Breast epithelium (tissue), 4 donors: ENCODE data around the gene PRKCE. TPM values are rescaled to one million over a fixed set of nuclear protein-coding genes. Genes with fewer than 3 reads are reported as not detected.
A peak's percentile ranks its signal among the peaks of the same experiment; 100 is the strongest.

Experiments used
- DNase-seq, 2 donors: peaks; one replicate each; pipeline ENCODE4 v3.0.0-alpha.2; 2019; ENCODE audit warnings: low spot score in 2 of 2
- H3K27ac ChIP-seq, 2 donors: fragments of 200-600 bp; sonication (generic) in 1 of 2; one replicate each; pipeline ENCODE4 v1.5.1; 2016 to 2019; ENCODE audit warnings: mild to moderate bottlenecking in 1 of 2
- H3K27me3 ChIP-seq, 2 donors: fragments of 200-600 bp; sonication (generic) in 1 of 2; one replicate each; pipeline versions ENCODE4 v1.5.1 to v1.6.0; 2017 to 2019; ENCODE audit warnings: control low read depth in 1 of 2, mild to moderate bottlenecking in 1 of 2
- H3K36me3 ChIP-seq: fragments of 200-600 bp; one replicate; pipeline ENCODE4 v1.5.1; 2019
- H3K4me1 ChIP-seq, 2 donors: fragments of 200-600 bp; sonication (generic); one replicate each; pipeline ENCODE4 v1.5.1; 2016 to 2019; ENCODE audit warnings: control low read depth in 1 of 2
- H3K4me3 ChIP-seq, 3 donors: fragments of 200-600 bp; sonication (generic); 1 replicate in 2 of 3; 2 replicates in 1 of 3; pipeline ENCODE4 v1.5.1; 2016 to 2019; ENCODE audit warnings: mild to moderate bottlenecking in 3 of 3, moderate library complexity in 2 of 3
- H3K9me3 ChIP-seq, 2 donors: fragments of 200-600 bp; sonication (generic) in 1 of 2; one replicate each; pipeline ENCODE4 v1.5.1; 2016 to 2019; ENCODE audit warnings: control low read depth in 1 of 2
- POLR2A ChIP-seq: fragments of 450-650 bp; IDR thresholded peaks from one replicate; pipeline ENCODE4 v1.6.1; 2016; ENCODE audit warnings: antibody characterized with exemption, mild to moderate bottlenecking, moderate library complexity
- POLR2AphosphoS5 ChIP-seq, 3 donors: sonication (generic); formaldehyde crosslinking; IDR thresholded peaks; one replicate each; pipeline ENCODE4 v1.6.1; 2017; ENCODE audit warnings: antibody characterized with exemption in 3 of 3
- intact Hi-C: fragments of 100-400 bp; cut with DNase I; formaldehyde crosslinking; loops from one replicate; pipeline ENCODE4 v1.15.1; 2023; ENCODE audit warnings: low total_unique reads
- total RNA-seq, 3 donors: library from RNA; depleted of rRNA; stranded (reverse); fragments of >200 nt; gene quantifications; one replicate each; pipeline ENCODE4 v1.1.0, GENCODE V29; 2016
- TF ChIP-seq, protein P1 (sequence below), 3 donors: fragments of 450-650 bp; IDR thresholded peaks; one replicate each; pipeline ENCODE4 v1.5.1; 2016 to 2017; ENCODE audit warnings: antibody characterized with exemption in 3 of 3, mild to moderate bottlenecking in 3 of 3, moderate library complexity in 3 of 3

The PRKCE gene
- total RNA-seq, 3 donors from 2014 or later = 20.6 to 34.0 (median 23.6) TPM

DNA sequence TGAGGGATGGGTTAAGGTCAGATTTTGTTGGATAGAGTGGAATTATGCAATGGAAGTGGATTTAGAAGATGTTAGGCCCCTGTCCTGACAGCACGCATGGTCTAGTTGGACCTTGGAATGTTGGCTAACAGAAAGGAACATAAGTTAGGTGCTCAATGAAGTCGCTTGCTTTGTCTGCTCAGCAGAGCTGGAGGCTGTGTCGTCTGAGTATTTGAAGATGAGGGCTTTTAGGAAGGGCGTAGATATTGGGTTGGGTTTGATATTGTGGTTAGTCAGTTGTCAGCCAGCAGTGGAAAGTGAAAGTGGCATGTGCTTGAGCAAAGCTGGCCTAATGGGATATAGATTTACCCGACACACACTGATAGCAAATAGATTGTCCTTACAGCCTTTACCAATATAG is 239.3 kb downstream of the PRKCE start:
- no peak for DNase-seq
- Histone ChIP-seq H3K27ac (peak overlapping the region in 1 of 2 donors; percentile 20), H3K36me3 (no peaks in the 10 kb centered on the region), H3K4me3 (no peak overlapping the region), H3K4me1 (peaks cover 5 to 13% of the 10 kb centered on the region in 2 donors), H3K27me3 (no peaks in the 10 kb centered on the region), H3K9me3 (no peaks in the 10 kb centered on the region)
- TF ChIP-seq POLR2A = no peak
- no peak for TF ChIP-seq POLR2AphosphoS5 (IDR thresholded peaks at IDR 0.05)
- TF ChIP-seq, protein P1, sequence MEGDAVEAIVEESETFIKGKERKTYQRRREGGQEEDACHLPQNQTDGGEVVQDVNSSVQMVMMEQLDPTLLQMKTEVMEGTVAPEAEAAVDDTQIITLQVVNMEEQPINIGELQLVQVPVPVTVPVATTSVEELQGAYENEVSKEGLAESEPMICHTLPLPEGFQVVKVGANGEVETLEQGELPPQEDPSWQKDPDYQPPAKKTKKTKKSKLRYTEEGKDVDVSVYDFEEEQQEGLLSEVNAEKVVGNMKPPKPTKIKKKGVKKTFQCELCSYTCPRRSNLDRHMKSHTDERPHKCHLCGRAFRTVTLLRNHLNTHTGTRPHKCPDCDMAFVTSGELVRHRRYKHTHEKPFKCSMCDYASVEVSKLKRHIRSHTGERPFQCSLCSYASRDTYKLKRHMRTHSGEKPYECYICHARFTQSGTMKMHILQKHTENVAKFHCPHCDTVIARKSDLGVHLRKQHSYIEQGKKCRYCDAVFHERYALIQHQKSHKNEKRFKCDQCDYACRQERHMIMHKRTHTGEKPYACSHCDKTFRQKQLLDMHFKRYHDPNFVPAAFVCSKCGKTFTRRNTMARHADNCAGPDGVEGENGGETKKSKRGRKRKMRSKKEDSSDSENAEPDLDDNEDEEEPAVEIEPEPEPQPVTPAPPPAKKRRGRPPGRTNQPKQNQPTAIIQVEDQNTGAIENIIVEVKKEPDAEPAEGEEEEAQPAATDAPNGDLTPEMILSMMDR (IDR thresholded peaks at IDR 0.05) = no peak
- intact Hi-C loops = no loop called here

DNA sequence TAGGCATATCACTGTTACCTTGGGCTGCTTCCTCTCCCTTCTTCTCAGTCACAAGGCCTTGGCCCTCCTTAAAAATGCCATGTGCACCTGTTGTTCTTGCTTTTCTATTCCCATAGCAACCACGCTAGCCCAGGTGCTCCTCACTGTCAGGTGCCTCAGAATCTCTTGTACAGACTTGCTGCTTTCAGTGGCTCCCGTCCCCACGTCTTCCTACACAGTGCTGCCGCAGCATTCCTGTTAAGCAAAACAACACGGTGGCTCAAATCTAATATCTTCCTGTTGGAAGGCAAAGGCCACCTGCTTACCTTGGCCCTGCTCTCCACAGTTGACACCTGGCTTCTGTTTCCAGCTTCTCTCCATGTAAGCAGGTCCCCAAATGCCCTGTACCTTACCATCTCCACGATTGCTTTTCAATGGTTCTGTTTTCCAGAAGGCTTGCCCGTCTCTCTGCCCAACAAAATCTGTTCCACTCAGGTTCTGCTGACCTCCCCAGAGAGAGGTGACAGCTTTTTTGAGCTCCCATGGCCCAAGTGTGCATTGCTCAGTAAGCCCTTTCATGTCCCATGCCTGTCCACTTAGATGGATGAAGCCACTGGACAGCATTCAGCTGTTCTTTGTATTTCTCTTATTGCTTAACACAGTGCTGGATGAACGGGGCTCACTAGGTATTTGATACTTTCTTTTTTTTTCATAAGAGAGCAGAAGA is 240.4 kb downstream of the PRKCE start:
- H3K9me3 ChIP-seq = no peaks in the 10 kb centered on the region
- H3K27ac ChIP-seq = peak overlapping the region; percentile 0 to 34
- H3K4me3 ChIP-seq = no peak overlapping the region
- peak in 1 of 2 donors; percentile 78 for DNase-seq
- intact Hi-C loops = no loop called here
- H3K36me3 ChIP-seq = no peaks in the 10 kb centered on the region
- no peaks in the 10 kb centered on the region for H3K27me3 ChIP-seq
- no peak for TF ChIP-seq POLR2A
- TF ChIP-seq, protein P1 (IDR thresholded peaks at IDR 0.05) = no peak
- TF ChIP-seq POLR2AphosphoS5 (IDR thresholded peaks at IDR 0.05) = peak in 1 of 3 donors; percentile 39
- H3K4me1 ChIP-seq = peaks cover 5 to 13% of the 10 kb centered on the region in 2 donors

DNA sequence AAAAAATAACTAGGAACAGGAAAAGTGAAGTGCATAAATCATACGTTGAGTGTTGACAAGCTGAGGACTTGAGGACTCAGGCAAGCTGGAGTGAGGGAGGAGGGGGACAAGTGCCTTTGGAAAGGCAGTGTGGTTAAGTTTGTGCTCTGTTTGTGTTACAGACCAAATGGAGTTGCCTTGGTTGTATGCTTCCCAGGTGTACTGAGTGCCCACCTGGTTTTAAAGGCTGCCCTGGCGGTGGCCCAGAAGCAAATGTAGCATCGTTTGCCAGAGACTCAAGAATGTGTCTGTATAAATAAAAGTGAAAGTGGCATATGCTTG is 240.9 kb downstream of the PRKCE start:
- no peak for DNase-seq
- Histone ChIP-seq H3K27ac (peak overlapping the region; percentile 22 to 34), H3K4me1 (peaks cover 5 to 13% of the 10 kb centered on the region in 2 donors), H3K4me3 (peak overlapping the region in 1 of 3 donors; percentile 0), H3K9me3 (no peaks in the 10 kb centered on the region), H3K36me3 (no peaks in the 10 kb centered on the region), H3K27me3 (no peaks in the 10 kb centered on the region)
- TF ChIP-seq POLR2A = no peak
- TF ChIP-seq POLR2AphosphoS5 (IDR thresholded peaks at IDR 0.05) = no peak
- TF ChIP-seq, protein P1 (IDR thresholded peaks at IDR 0.05) = no peak
- intact Hi-C loops = no loop called here

DNA sequence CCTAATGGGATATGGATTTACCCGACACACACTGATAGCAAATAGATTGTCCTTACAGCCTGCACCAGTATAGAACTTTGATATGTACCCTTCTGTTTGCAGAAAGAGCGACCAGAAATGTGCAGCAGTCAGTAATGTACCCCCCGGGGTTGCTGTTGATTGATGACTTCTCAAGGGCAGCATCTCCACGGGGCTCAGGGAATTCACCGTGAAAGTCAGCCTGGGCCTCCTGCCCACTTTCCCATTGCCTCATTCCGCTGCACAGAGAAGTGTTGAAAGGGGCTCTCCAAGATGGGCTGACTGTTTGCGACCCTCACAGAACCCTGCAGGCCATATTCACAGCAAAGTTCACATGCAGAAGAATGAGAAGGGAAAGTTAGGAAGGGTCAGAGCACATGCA is 241.3 kb downstream of the PRKCE start:
- Histone ChIP-seq H3K4me3 (peak overlapping the region in 1 of 3 donors; percentile 0), H3K4me1 (peaks cover 5 to 13% of the 10 kb centered on the region in 2 donors), H3K27me3 (no peaks in the 10 kb centered on the region), H3K9me3 (no peaks in the 10 kb centered on the region), H3K36me3 (no peaks in the 10 kb centered on the region), H3K27ac (peak overlapping the region; percentile 22 to 34)
- TF ChIP-seq POLR2AphosphoS5 (IDR thresholded peaks at IDR 0.05) = no peak
- TF ChIP-seq, protein P1 (IDR thresholded peaks at IDR 0.05) = no peak
- TF ChIP-seq POLR2A = no peak
- intact Hi-C loops = no loop called here
- no peak for DNase-seq

DNA sequence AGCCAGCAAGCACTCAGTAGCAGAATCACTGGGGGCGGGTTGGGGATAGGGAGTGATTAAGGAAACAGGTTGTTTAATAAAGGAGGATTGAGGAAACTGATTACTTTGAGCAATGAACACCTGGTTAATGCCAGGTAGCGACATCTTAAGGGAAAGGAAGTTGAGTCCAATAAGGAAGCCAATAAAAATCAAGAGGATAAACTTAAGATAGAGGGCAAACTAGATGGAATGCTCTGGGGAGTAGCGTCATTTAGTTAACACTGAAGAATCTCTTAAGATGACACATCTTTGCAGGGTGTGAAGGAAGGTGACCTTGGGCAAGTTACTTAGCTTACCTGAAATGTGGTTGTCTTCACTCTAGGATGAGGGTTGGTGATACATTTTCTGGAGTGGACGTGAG is 242.7 kb downstream of the PRKCE start:
- Histone ChIP-seq H3K36me3 (no peaks in the 10 kb centered on the region), H3K4me3 (no peak overlapping the region), H3K9me3 (no peaks in the 10 kb centered on the region), H3K27me3 (no peaks in the 10 kb centered on the region), H3K27ac (no peak overlapping the region), H3K4me1 (peaks cover 5 to 13% of the 10 kb centered on the region in 2 donors)
- no peak for TF ChIP-seq POLR2A
- TF ChIP-seq POLR2AphosphoS5 (IDR thresholded peaks at IDR 0.05) = no peak
- TF ChIP-seq, protein P1 (IDR thresholded peaks at IDR 0.05) = no peak
- intact Hi-C loops = no loop called here
- no peak for DNase-seq
